Esophagus muscularis mucosa (tissue), 4 donors: Measurements from ENCODE around the gene PDE4A.

Source experiments
- CTCF ChIP-seq, 3 experiments: fragments of 200-600 bp in 2 of 3; fragments of 450-650 bp in 1 of 3; sonication (generic) in 2 of 3; IDR thresholded peaks; one replicate each; pipeline ENCODE4 v1.5.1; 2017 to 2019; ENCODE audit warnings: antibody characterized with exemption in 3 of 3, mild to moderate bottlenecking in 2 of 3, moderate library complexity in 1 of 3
- EP300 ChIP-seq: sonication (generic); formaldehyde crosslinking; IDR thresholded peaks from one replicate; pipeline ENCODE4 v1.6.1; 2017; ENCODE audit warnings: antibody characterized with exemption
- POLR2A ChIP-seq: fragments of 450-650 bp; IDR thresholded peaks from one replicate; pipeline ENCODE4 v1.6.1; 2017; ENCODE audit warnings: antibody characterized with exemption, moderate library complexity, mild to moderate bottlenecking, low read depth
- POLR2AphosphoS5 ChIP-seq, 2 donors: sonication (generic); formaldehyde crosslinking; IDR thresholded peaks; one replicate each; pipeline ENCODE4 v1.6.1; 2017; ENCODE audit warnings: antibody characterized with exemption in 2 of 2

- TF ChIP-seq CTCF (IDR thresholded peaks at IDR 0.05) (no peak), POLR2A (no peak), POLR2AphosphoS5 (IDR thresholded peaks at IDR 0.05) (no peak), EP300 (no peak)
Measured at GRCh38 chr19:10468133-10468532, 47.8 kb downstream of the PDE4A start.
